Activated naive CD8-positive, alpha-beta T cell treated with anti-CD3 and anti-CD28 coated beads, Interleukin-2, amount 10 ng/mL, durations not matched to agents 7 days and 5 days (primary cell): ENCODE data around the gene ZNF577. TPM values are rescaled to one million over a fixed set of nuclear protein-coding genes. Genes with fewer than 3 reads are reported as not detected.

Source experiments
- ATAC-seq: fragments of 150-1000 bp; cut with Tn5 transposase; one replicate; pipeline ENCODE4 v1.10.0; 2021; ENCODE audit warnings: low read depth, moderate library complexity
- POLR2A ChIA-PET: fragments of 350-600 bp; sonication (Branson Sonifier 250); formaldehyde crosslinking; loops from one replicate; lab custom pipeline; 2021; ENCODE audit warnings: antibody characterized with exemption; lab: Charles Lee
- DNase-seq: peaks from one replicate; pipeline ENCODE4 v3.0.0; 2021
- H3K27ac Mint-ChIP-seq: one replicate; pipeline ENCODE4 v1.8.0; 2022; ENCODE audit warnings: mild to moderate bottlenecking, mixed read lengths
- H3K27me3 Mint-ChIP-seq: one replicate; pipeline ENCODE4 v1.8.0; 2022; ENCODE audit warnings: mild to moderate bottlenecking, moderate library complexity, mixed read lengths
- H3K36me3 Mint-ChIP-seq: one replicate; pipeline ENCODE4 v1.8.0; 2021; ENCODE audit warnings: mild to moderate bottlenecking, mixed read lengths
- H3K4me1 Mint-ChIP-seq: one replicate; pipeline ENCODE4 v1.8.0; 2021; ENCODE audit warnings: mixed read lengths
- H3K4me3 Mint-ChIP-seq: one replicate; pipeline ENCODE4 v1.8.0; 2022; ENCODE audit warnings: mild to moderate bottlenecking, moderate library complexity, mixed read lengths
- H3K9me3 Mint-ChIP-seq: one replicate; pipeline ENCODE4 v1.8.0; 2021; ENCODE audit warnings: mixed read lengths
- total RNA-seq, 2 experiments: library from RNA; stranded (reverse); gene quantifications; one replicate each; pipeline ENCODE4 v1.2.3, GENCODE V29; 2021

Gene ZNF577
- total RNA-seq, 2 experiments from 2014 or later, result 13.6 to 14.0 TPM

DNA sequence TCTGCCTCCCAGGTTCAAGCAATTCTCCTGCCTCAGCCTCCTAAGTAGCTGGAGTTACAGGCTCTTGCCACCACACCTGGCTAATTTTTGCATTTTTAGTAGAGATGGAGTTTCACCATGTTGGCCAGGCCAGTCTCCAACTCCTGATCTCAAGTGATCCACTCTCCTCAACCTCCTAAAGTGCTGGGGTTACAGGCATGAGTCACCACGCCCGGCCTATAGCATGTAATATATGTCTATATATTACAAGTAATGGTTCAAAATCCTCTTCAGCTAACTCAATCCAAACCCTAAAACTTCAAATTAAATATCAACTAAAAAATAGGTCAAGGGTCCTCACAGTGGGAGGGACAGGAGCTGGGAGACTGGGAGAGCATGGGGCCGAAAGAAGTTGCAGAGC, 64.8 kb downstream of the ZNF577 start:
- Mint-ChIP-seq H3K9me3 (peaks cover 34% of the 10 kb centered on the region), H3K36me3 (no peaks in the 10 kb centered on the region), H3K4me1 (no peaks in the 10 kb centered on the region), H3K4me3 (no peak overlapping the region), H3K27ac (no peak overlapping the region), H3K27me3 (no peaks in the 10 kb centered on the region)
- DNase-seq (no peak), ATAC-seq (no peak)
- POLR2A ChIA-PET, result no interaction called here

DNA sequence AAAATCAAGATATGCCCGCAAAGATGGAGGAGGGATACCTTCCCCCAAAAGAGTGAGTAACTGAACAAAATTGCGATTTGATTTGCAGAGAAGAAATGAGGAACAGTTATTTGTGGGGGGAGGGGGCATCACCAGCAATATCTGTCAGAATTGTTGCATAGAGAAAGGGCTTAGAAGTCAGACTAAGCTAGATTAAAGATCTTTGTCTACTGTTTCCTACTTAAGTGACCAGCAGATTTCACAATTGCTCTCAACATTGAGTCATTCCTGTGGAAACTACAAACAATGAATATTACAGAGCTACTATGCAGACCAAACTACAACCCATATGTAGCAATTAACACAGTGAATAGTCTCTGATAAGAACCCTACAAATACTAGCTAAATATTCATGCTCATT, 65.4 kb downstream of the ZNF577 start:
- H3K27me3 Mint-ChIP-seq, result no peaks in the 10 kb centered on the region
- H3K9me3 Mint-ChIP-seq, result peaks cover 31% of the 10 kb centered on the region
- no peaks in the 10 kb centered on the region for H3K36me3 Mint-ChIP-seq
- H3K4me1 Mint-ChIP-seq, result no peaks in the 10 kb centered on the region
- H3K27ac Mint-ChIP-seq, result no peak overlapping the region
- ATAC-seq, result no peak
- H3K4me3 Mint-ChIP-seq, result no peak overlapping the region
- POLR2A ChIA-PET, result no interaction called here
- DNase-seq, result no peak

DNA sequence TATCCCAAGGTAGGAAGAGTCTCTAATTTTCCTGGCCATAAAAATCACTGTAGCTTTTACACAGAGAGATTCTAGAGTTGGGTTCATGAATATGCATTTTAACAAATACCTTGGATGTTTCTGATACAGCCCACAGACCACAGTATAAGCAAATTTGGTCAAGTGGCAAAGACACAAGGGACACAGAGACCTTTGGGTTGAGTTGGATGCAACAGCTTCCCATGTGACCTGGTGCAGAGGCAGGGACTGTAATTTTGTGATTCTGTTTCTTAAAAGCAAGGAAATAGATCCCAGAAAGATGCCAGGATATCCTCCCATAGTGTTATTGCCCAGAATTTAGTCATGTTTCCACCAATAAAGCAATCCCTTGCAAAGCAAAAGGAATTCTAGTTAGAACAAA, 65.8 kb downstream of the ZNF577 start:
- H3K27ac Mint-ChIP-seq, result no peak overlapping the region
- DNase-seq, result no peak
- H3K36me3 Mint-ChIP-seq, result no peaks in the 10 kb centered on the region
- peaks cover 33% of the 10 kb centered on the region for H3K9me3 Mint-ChIP-seq
- no peaks in the 10 kb centered on the region for H3K4me1 Mint-ChIP-seq
- POLR2A ChIA-PET, result no interaction called here
- no peak for ATAC-seq
- H3K4me3 Mint-ChIP-seq, result no peak overlapping the region
- H3K27me3 Mint-ChIP-seq, result no peaks in the 10 kb centered on the region

DNA sequence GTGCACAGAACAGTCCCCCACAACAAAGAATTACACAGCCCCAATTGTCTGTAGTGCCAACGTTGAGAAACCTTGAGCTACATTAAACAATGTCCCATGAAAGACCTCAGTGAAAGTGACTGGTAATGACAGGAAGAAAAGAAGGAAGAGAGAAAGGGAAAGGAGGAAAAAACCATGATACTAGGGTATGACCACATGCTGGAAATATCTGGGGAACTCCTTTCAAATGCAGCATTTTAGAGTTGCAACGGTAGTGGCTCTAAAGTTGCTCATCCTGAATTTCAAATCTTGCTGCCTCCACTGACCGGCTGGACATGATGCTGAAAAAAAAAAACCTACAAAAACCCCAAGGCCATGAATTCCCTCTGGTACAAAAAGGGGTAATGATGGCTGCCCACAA, 66.3 kb downstream of the ZNF577 start:
- H3K36me3 Mint-ChIP-seq, result no peaks in the 10 kb centered on the region
- no peak overlapping the region for H3K4me3 Mint-ChIP-seq
- no peak overlapping the region for H3K27ac Mint-ChIP-seq
- no peaks in the 10 kb centered on the region for H3K4me1 Mint-ChIP-seq
- peaks cover 33% of the 10 kb centered on the region for H3K9me3 Mint-ChIP-seq
- ATAC-seq, result no peak
- POLR2A ChIA-PET, result no interaction called here
- no peak for DNase-seq
- H3K27me3 Mint-ChIP-seq, result no peaks in the 10 kb centered on the region

Other genes starting within 250 kb of the ZNF577 start
- gene SIGLEC14, start 241.1 kb downstream of the ZNF577 start, total RNA-seq, result under 1 TPM; 0.33 to 0.57 TPM
- 1 to 10 TPM; 4.8 TPM for gene SPACA6, start 194.6 kb downstream of the ZNF577 start, total RNA-seq
- gene HAS1, start 164.0 kb downstream of the ZNF577 start, total RNA-seq, result not detected
- not detected for gene FPR1, start 136.1 kb downstream of the ZNF577 start, total RNA-seq
- gene FPR2, start 126.8 kb downstream of the ZNF577 start, total RNA-seq, result not detected
- 1 to 10 TPM; 1.8 to 2.5 TPM for gene FPR3, start 92.8 kb downstream of the ZNF577 start, total RNA-seq
- 10 to 100 TPM; 19.7 to 21.1 TPM for gene ZNF649, start 17.1 kb upstream of the ZNF577 start, total RNA-seq
- 1 to 10 TPM; 6.5 to 8.4 TPM for gene ZNF613, start 39.5 kb upstream of the ZNF577 start, total RNA-seq
- 10 to 100 TPM; 23.8 to 24.0 TPM for gene ZNF350, start 98.9 kb upstream of the ZNF577 start, total RNA-seq
- gene ZNF615, start 120.3 kb upstream of the ZNF577 start, total RNA-seq, result 10 to 100 TPM; 14.1 to 19.7 TPM
- 10 to 100 TPM; 11.6 to 12.7 TPM for gene ZNF614, start 140.4 kb upstream of the ZNF577 start, total RNA-seq
- 10 to 100 TPM; 18.3 to 23.8 TPM for gene ZNF432, start 160.9 kb upstream of the ZNF577 start, total RNA-seq
- 10 to 100 TPM; 38.4 to 38.6 TPM for gene ZNF841, start 207.8 kb upstream of the ZNF577 start, total RNA-seq